HG03196 (cell line): ENCODE results near the gene SBF2.
A peak's percentile ranks its signal among the peaks of the same experiment; 100 is the strongest.
"Not testable (repeated sequence)": the region's sequence is repeated elsewhere in the genome, so short reads cannot be mapped to it uniquely, and the experiment has no call there.

Experiments used
- ATAC-seq: cut with Tn5 transposase; IDR thresholded peaks from one replicate; pipeline ENCODE4 v1.9.1; 2021; ENCODE audit not compliant: unreplicated experiment

SBF2 gene

GRCh38 chr11:9758637-9759518, 535.1 kb downstream of the SBF2 start:
- ATAC-seq = peak; percentile 32

GRCh38 chr11:9757809-9758636, 536.0 kb downstream of the SBF2 start:
- ATAC-seq = peak; percentile 54

GRCh38 chr11:9756878-9757277, 537.1 kb downstream of the SBF2 start:
- no peak for ATAC-seq

- ATAC-seq = no peak
Observed at GRCh38 chr11:9756461-9756860, 537.6 kb downstream of the SBF2 start.

- ATAC-seq = no peak
Observed at GRCh38 chr11:9755561-9756185, 538.3 kb downstream of the SBF2 start.

GRCh38 chr11:9754010-9754471, 540.0 kb downstream of the SBF2 start:
- ATAC-seq = no peak

GRCh38 chr11:9753021-9753420, 541.0 kb downstream of the SBF2 start:
- no peak for ATAC-seq

GRCh38 chr11:9752091-9752490, 541.9 kb downstream of the SBF2 start:
- ATAC-seq = no peak

GRCh38 chr11:9750551-9750950, 543.5 kb downstream of the SBF2 start:
- ATAC-seq = no peak

- peak; percentile 71 for ATAC-seq
Observed at GRCh38 chr11:9748361-9748970, 545.6 kb downstream of the SBF2 start.

GRCh38 chr11:9747828-9748227, 546.2 kb downstream of the SBF2 start:
- ATAC-seq = no peak

GRCh38 chr11:9747229-9747628, 546.8 kb downstream of the SBF2 start:
- ATAC-seq = no peak

GRCh38 chr11:9745411-9746211, 548.4 kb downstream of the SBF2 start:
- ATAC-seq = no peak

GRCh38 chr11:9743512-9743911, 550.5 kb downstream of the SBF2 start:
- not testable (repeated sequence) for ATAC-seq

GRCh38 chr11:9741260-9741659, 552.8 kb downstream of the SBF2 start:
- no peak for ATAC-seq

GRCh38 chr11:9740202-9740883, 553.7 kb downstream of the SBF2 start:
- no peak for ATAC-seq

GRCh38 chr11:9739123-9739900, 554.7 kb downstream of the SBF2 start:
- ATAC-seq = no peak

- no peak for ATAC-seq
Observed at GRCh38 chr11:9738707-9739106, 555.3 kb downstream of the SBF2 start.

GRCh38 chr11:9738116-9738515, 555.9 kb downstream of the SBF2 start:
- no peak for ATAC-seq
